ENCODE data around the gene STAC.

The STAC gene

DNA sequence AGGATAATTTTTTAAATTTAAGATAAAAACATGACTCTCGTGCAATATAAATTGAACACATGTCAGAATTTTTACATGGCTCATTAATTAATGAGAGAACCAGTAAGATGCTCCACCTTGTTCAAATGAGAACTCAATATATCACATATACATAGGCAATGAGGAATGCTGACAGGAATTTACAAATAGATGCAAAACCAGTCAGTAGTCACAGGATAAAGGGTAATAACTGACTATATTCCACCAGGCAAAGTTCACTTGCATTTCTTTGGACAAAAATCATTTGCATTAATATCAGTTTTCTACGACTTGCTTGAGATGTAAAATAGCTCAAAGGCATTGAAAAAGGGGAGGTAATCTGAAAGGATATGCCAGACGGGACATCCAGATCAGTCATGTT is 139.4 kb downstream of the STAC start:
- H3K9me3 ChIP-seq (ENCODE audit: severe bottlenecking) = no peaks in the 10 kb centered on the region
- DNase-seq (ENCODE audit: low spot score) (no peak), ATAC-seq (ENCODE audit: low read depth) (no peak)
- TF ChIP-seq, protein P1, sequence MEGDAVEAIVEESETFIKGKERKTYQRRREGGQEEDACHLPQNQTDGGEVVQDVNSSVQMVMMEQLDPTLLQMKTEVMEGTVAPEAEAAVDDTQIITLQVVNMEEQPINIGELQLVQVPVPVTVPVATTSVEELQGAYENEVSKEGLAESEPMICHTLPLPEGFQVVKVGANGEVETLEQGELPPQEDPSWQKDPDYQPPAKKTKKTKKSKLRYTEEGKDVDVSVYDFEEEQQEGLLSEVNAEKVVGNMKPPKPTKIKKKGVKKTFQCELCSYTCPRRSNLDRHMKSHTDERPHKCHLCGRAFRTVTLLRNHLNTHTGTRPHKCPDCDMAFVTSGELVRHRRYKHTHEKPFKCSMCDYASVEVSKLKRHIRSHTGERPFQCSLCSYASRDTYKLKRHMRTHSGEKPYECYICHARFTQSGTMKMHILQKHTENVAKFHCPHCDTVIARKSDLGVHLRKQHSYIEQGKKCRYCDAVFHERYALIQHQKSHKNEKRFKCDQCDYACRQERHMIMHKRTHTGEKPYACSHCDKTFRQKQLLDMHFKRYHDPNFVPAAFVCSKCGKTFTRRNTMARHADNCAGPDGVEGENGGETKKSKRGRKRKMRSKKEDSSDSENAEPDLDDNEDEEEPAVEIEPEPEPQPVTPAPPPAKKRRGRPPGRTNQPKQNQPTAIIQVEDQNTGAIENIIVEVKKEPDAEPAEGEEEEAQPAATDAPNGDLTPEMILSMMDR (IDR thresholded peaks at IDR 0.05; ENCODE audit: poor library complexity, severe bottlenecking) = no peak
- H3K4me3 ChIP-seq (ENCODE audit: severe bottlenecking) = no peak overlapping the region
- no peaks in the 10 kb centered on the region for H3K36me3 ChIP-seq (ENCODE audit: low read depth)
- H3K27me3 ChIP-seq (ENCODE audit: insufficient read depth, poor library complexity, severe bottlenecking) = no peaks in the 10 kb centered on the region
- no peaks in the 10 kb centered on the region for H3K4me1 ChIP-seq (ENCODE audit: insufficient read depth, poor library complexity, severe bottlenecking)
- H3K27ac ChIP-seq (ENCODE audit: poor library complexity, severe bottlenecking) = no peak overlapping the region

DNA sequence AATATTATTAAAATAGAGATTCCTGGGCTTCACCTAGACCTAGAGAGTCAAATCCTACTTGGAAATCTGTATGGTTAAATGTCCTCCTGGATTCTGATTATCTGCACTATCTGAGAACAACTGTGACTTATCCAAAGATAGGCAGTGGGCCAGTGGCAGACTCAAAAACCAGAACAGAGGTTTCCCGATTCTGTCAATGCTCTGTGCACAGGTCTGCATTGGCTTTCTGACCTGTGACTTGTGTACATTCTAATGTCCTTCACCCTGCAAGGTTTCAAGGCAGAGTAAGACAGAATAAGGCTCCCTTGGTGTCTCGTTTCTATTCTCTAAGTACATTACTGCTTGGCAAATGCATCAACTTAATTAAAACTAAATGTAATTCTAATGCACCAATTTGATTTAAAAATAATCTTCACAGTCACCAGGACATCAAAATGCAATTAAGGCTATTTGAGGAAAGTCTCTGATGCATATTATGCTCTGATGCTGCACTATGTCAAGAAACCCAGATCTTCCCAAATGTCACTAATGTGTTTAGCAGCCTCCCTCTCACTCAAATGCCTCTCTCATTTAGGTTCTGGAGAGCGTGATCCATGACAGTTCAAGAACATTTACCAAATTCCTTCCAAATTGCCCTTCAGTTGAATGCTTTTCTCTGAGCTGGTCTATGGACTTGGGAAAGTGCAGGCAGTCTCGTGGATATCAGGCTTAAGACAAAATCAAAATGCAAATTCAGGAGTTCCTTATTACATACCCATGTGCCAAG is 140.1 kb downstream of the STAC start:
- TF ChIP-seq, protein P1 (IDR thresholded peaks at IDR 0.05; ENCODE audit: poor library complexity, severe bottlenecking) = no peak
- no peaks in the 10 kb centered on the region for H3K36me3 ChIP-seq (ENCODE audit: low read depth)
- DNase-seq (ENCODE audit: low spot score) = no peak
- H3K27me3 ChIP-seq (ENCODE audit: insufficient read depth, poor library complexity, severe bottlenecking) = no peaks in the 10 kb centered on the region
- no peaks in the 10 kb centered on the region for H3K9me3 ChIP-seq (ENCODE audit: severe bottlenecking)
- no peak overlapping the region for H3K27ac ChIP-seq (ENCODE audit: poor library complexity, severe bottlenecking)
- no peak overlapping the region for H3K4me3 ChIP-seq (ENCODE audit: severe bottlenecking)
- H3K4me1 ChIP-seq (ENCODE audit: insufficient read depth, poor library complexity, severe bottlenecking) = no peaks in the 10 kb centered on the region
- ATAC-seq (ENCODE audit: low read depth) = no peak

DNA sequence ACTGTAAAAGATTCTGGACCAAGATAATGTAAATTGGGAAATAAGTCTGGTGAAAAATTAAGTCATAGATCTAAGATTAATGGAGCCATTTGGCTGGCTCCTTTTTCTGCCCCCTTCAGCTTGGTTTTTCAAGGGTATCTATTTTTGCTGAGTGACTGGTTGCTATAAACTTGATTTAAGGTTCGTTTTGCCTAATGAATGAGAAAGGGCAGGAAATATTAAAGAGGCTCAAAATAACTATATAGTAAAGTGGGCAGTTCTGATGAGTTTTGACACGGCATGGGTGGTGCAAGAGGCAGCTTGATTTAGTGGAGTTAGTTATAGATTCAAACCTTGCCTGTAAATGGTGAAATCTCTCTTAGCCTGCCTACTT is 140.7 kb downstream of the STAC start:
- no peak for DNase-seq (ENCODE audit: low spot score)
- Histone ChIP-seq H3K4me1 (ENCODE audit: insufficient read depth, poor library complexity, severe bottlenecking) (no peaks in the 10 kb centered on the region), H3K36me3 (ENCODE audit: low read depth) (no peaks in the 10 kb centered on the region), H3K27me3 (ENCODE audit: insufficient read depth, poor library complexity, severe bottlenecking) (no peaks in the 10 kb centered on the region), H3K27ac (ENCODE audit: poor library complexity, severe bottlenecking) (no peak overlapping the region), H3K4me3 (ENCODE audit: severe bottlenecking) (no peak overlapping the region), H3K9me3 (ENCODE audit: severe bottlenecking) (no peaks in the 10 kb centered on the region)
- no peak for ATAC-seq (ENCODE audit: low read depth)
- TF ChIP-seq, protein P1 (IDR thresholded peaks at IDR 0.05; ENCODE audit: poor library complexity, severe bottlenecking) = no peak

DNA sequence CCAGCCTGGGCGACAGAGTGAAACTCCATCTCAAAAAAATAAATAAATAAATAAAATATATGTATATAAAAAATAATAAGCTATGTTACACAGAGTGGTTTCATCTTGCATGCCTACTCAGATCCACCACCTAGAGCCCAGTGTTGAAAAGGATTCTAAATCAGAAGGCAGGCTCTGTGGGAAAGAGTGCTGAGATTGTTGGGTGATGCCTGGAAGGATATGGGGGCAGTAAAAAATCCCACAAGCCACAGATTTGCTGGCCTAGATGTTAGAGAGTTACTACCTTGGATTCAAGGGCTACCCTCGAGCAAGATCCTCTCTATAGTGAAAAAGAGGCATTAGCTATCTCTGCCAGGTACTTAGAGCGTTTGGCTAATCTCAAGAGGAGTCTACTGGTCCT is 144.3 kb downstream of the STAC start:
- no peak for DNase-seq (ENCODE audit: low spot score)
- no peaks in the 10 kb centered on the region for H3K36me3 ChIP-seq (ENCODE audit: low read depth)
- no peak for ATAC-seq (ENCODE audit: low read depth)
- TF ChIP-seq, protein P1 (IDR thresholded peaks at IDR 0.05; ENCODE audit: poor library complexity, severe bottlenecking) = no peak
- H3K27me3 ChIP-seq (ENCODE audit: insufficient read depth, poor library complexity, severe bottlenecking) = no peaks in the 10 kb centered on the region
- H3K9me3 ChIP-seq (ENCODE audit: severe bottlenecking) = no peaks in the 10 kb centered on the region
- H3K4me3 ChIP-seq (ENCODE audit: severe bottlenecking) = no peak overlapping the region
- no peak overlapping the region for H3K27ac ChIP-seq (ENCODE audit: poor library complexity, severe bottlenecking)
- H3K4me1 ChIP-seq (ENCODE audit: insufficient read depth, poor library complexity, severe bottlenecking) = no peaks in the 10 kb centered on the region

DNA sequence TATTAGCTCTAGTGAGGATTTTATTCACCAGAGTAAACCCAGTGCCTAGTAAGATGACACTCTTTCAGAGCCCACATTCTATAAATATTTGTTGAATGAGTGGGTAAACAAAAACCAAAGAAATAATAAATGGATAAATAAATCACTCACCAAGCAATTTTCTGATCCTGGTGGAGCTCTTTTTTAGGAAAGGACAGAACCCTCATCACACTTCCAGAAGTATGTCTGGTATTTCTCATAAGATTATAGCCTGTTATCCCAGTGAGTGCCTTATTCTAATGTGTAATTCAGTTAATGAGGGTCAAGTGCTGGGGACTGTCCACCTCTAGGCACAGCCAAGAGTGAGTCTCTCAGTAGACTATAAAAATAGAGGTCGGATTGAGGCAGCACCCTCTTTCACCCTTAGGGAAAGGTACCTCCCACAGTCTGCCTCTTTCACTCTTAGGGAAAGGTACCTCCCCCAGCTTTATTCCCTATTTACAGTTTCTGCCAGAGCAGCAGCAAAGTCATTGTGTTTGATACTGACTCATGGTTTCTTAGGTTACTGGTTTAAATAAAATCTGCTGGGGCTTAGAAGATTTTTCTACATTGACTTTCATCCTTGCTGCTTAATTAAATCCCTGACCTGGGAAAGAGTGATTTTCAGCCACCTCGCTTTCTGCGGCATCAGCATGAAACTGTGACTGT is 145.0 kb downstream of the STAC start:
- DNase-seq (ENCODE audit: low spot score) (no peak), ATAC-seq (ENCODE audit: low read depth) (peak; percentile 84)
- TF ChIP-seq, protein P1 (IDR thresholded peaks at IDR 0.05; ENCODE audit: poor library complexity, severe bottlenecking) = no peak
- Histone ChIP-seq H3K4me1 (ENCODE audit: insufficient read depth, poor library complexity, severe bottlenecking) (no peaks in the 10 kb centered on the region), H3K36me3 (ENCODE audit: low read depth) (no peaks in the 10 kb centered on the region), H3K9me3 (ENCODE audit: severe bottlenecking) (no peaks in the 10 kb centered on the region), H3K4me3 (ENCODE audit: severe bottlenecking) (no peak overlapping the region), H3K27ac (ENCODE audit: poor library complexity, severe bottlenecking) (no peak overlapping the region), H3K27me3 (ENCODE audit: insufficient read depth, poor library complexity, severe bottlenecking) (no peaks in the 10 kb centered on the region)
